GM11168 (cell line): ENCODE results near the gene TGM2.

Experiments
- in situ Hi-C: fragments of 300-500 bp; cut with MboI; formaldehyde crosslinking; loops from one replicate; pipeline ENCODE4 v1.12.0; 2022; ENCODE audit warnings: low sequenced_read_pairs; ENCODE audit not compliant: unreplicated experiment

TGM2 gene

GRCh38 chr20:38165089-38165965, at the start of gene TGM2:
TSS of gene TGM2 (minus strand) at chr20:38165270. CDS start at chr20:38165198, 72 bp downstream.
- in situ Hi-C loops: loop anchor here (10.0 kb wide), 1 partner anchor 91 kb away; no protein-coding TSS in a partner anchor

GRCh38 chr20:38214256-38215193, 49.5 kb upstream of the TGM2 start:
- in situ Hi-C loops: loop anchor here (5.0 kb wide), 1 partner anchor 162 kb away; no protein-coding TSS in a partner anchor

- in situ Hi-C loops: loop anchor here (5.0 kb wide), 1 partner anchor 161 kb away; no protein-coding TSS in a partner anchor
Measured at GRCh38 chr20:38213607-38213940, 48.5 kb upstream of the TGM2 start.

- in situ Hi-C loops: loop anchor here (5.0 kb wide), 1 partner anchor 161 kb away; no protein-coding TSS in a partner anchor
Measured at GRCh38 chr20:38212806-38213606, 47.9 kb upstream of the TGM2 start.

GRCh38 chr20:38211200-38212097, 46.4 kb upstream of the TGM2 start:
- in situ Hi-C loops: loop anchor here (5.0 kb wide), 1 partner anchor 159 kb away; no protein-coding TSS in a partner anchor

GRCh38 chr20:38210741-38211140, 45.7 kb upstream of the TGM2 start:
- in situ Hi-C loops: loop anchor here (5.0 kb wide), 1 partner anchor 158 kb away; no protein-coding TSS in a partner anchor

GRCh38 chr20:38209736-38210405, 44.8 kb upstream of the TGM2 start:
- in situ Hi-C loops: loop anchor here (5.0 kb wide), 1 partner anchor 158 kb away; no protein-coding TSS in a partner anchor

GRCh38 chr20:38209054-38209675, 44.1 kb upstream of the TGM2 start:
- in situ Hi-C loops: no loop called here

GRCh38 chr20:38208523-38208922, 43.5 kb upstream of the TGM2 start:
- in situ Hi-C loops: no loop called here

- in situ Hi-C loops: no loop called here
Measured at GRCh38 chr20:38208088-38208487, 43.0 kb upstream of the TGM2 start.

- in situ Hi-C loops: no loop called here
Measured at GRCh38 chr20:38207621-38208020, 42.6 kb upstream of the TGM2 start.

GRCh38 chr20:38205001-38205400, 39.9 kb upstream of the TGM2 start:
- in situ Hi-C loops: no loop called here

- in situ Hi-C loops: no loop called here
Measured at GRCh38 chr20:38203981-38204357, 38.9 kb upstream of the TGM2 start.

GRCh38 chr20:38203337-38203980, 38.4 kb upstream of the TGM2 start:
- in situ Hi-C loops: no loop called here

GRCh38 chr20:38202982-38203293, 37.9 kb upstream of the TGM2 start:
- in situ Hi-C loops: no loop called here

- in situ Hi-C loops: no loop called here
Measured at GRCh38 chr20:38202153-38202981, 37.3 kb upstream of the TGM2 start.

GRCh38 chr20:38201356-38201755, 36.3 kb upstream of the TGM2 start:
- in situ Hi-C loops: no loop called here
